Measurements from ENCODE around the gene DISP3. TPM values are rescaled to one million over a fixed set of nuclear protein-coding genes. Genes with fewer than 3 reads are reported as not detected.

DISP3 gene
- polyA plus RNA-seq, 1 donor (not counting 4 experiments of a cell fraction or from before 2014, with no cell fraction given): not detected

DNA sequence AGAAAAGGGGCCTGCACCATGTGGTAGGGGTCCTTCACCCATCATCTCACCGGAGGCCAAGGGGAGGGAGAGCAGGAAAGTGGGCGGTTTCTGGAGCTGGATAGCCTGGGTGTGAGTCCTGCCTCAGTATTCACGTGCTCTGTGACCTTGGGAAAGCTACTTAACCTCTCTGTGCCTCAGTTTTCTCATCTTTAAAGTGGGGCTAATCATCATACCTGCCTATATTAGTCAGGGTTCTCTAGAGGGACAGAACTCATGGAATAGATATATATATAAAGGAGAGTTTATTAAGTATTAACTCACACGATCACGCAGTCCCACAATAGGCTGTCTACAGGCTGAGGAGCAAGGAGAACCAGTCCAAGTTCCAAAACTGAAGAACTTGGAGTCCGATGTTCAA, 96.6 kb downstream of the DISP3 start:
- dilution Hi-C loops (cut with MboI; ENCODE audit: extremely low pct_ligation_motif_present, low sequenced_read_pairs): no loop called here
- Histone ChIP-seq H4K20me1 (ENCODE audit: control insufficient read depth, extremely low read depth, insufficient read depth, low read length) (no peaks in the 10 kb centered on the region), H3K9ac (ENCODE audit: control insufficient read depth, extremely low read depth, insufficient read depth, low read length) (no peak overlapping the region), H3K4me1 (ENCODE audit: control insufficient read depth, extremely low read depth, insufficient read depth, low read length) (no peaks in the 10 kb centered on the region), H3K9me1 (ENCODE audit: control insufficient read depth, extremely low read depth, insufficient read depth, low read length) (no peaks in the 10 kb centered on the region), H3K4me3 (ENCODE audit: control insufficient read depth in 2 of 3, extremely low read depth in 1 of 3, insufficient read depth in 2 of 3, low read depth in 1 of 3, low read length in 3 of 3) (no peak overlapping the region), H3K79me2 (ENCODE audit: control insufficient read depth, insufficient read depth, low read length) (no peaks in the 10 kb centered on the region), H3K27me3 (ENCODE audit: control insufficient read depth, extremely low read depth, insufficient read depth, low read length) (peaks cover 6% of the 10 kb centered on the region), H3K9me3 (ENCODE audit: control insufficient read depth, low read depth, low read length) (no peaks in the 10 kb centered on the region), H3K36me3 (ENCODE audit: control insufficient read depth in 2 of 2, extremely low read depth in 1 of 2, insufficient read depth in 2 of 2, low read length in 2 of 2) (no peaks in the 10 kb centered on the region), H3K27ac (ENCODE audit: control insufficient read depth, insufficient read depth, low read length) (no peak overlapping the region), H3K4me2 (ENCODE audit: control insufficient read depth, extremely low read depth, insufficient read depth, low read depth, low read length) (no peak overlapping the region), H2AFZ (ENCODE audit: control insufficient read depth, low read length) (no peak overlapping the region)
- TF ChIP-seq EZH2 (IDR thresholded peaks at IDR 0.05; ENCODE audit: low read length): no peak
- TF ChIP-seq, protein P1, sequence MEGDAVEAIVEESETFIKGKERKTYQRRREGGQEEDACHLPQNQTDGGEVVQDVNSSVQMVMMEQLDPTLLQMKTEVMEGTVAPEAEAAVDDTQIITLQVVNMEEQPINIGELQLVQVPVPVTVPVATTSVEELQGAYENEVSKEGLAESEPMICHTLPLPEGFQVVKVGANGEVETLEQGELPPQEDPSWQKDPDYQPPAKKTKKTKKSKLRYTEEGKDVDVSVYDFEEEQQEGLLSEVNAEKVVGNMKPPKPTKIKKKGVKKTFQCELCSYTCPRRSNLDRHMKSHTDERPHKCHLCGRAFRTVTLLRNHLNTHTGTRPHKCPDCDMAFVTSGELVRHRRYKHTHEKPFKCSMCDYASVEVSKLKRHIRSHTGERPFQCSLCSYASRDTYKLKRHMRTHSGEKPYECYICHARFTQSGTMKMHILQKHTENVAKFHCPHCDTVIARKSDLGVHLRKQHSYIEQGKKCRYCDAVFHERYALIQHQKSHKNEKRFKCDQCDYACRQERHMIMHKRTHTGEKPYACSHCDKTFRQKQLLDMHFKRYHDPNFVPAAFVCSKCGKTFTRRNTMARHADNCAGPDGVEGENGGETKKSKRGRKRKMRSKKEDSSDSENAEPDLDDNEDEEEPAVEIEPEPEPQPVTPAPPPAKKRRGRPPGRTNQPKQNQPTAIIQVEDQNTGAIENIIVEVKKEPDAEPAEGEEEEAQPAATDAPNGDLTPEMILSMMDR (optimal IDR thresholded peaks at IDR 0.05 in 1 of 3, IDR thresholded peaks at IDR 0.05 in 1 of 3, conservative IDR thresholded peaks at IDR 0.05 in 1 of 3; ENCODE audit: extremely low read depth in 1 of 3, insufficient read depth in 2 of 3, low read length in 3 of 3): no peak
- DNase-seq (ENCODE audit: low read depth, low spot score): no peak
- no peak for FAIRE-seq

DNA sequence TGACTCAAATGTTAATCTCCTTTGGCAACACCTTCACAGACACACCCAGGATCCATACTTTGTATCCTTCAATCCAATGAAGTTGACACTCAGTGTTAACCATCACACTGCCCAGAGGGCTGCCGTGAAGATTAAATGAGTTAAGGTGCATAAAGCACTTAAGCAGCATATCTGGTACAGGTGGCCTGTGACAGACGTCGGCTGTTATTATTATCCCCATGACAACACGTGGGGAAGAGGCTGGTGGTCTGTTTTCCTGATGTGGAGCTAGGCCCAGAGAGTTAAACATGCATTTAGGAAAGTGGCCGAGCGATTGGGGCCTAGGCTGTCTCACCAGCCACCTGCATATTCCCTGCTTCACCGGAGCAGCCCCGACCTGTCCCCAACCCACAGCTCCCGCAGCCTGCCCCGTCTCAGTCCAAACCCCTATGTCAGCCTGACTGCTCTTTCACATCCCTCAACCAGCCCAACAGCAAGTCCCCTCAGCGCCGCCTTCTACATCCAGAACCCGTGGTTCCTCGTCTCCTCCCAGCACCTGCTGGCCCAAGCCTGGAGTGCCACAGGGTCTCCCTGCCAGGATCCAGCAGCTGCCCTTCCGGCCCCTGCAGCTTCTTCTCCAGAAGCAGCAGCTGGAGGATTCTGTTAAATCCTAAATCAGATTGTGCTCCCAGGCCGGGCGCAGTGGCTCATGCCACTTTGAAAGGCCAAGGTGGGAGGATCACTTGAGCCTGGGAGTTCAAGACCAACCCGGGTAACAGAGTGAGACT, 97.3 kb downstream of the DISP3 start:
- no peak overlapping the region for H3K4me3 ChIP-seq (ENCODE audit: control insufficient read depth in 2 of 3, extremely low read depth in 1 of 3, insufficient read depth in 2 of 3, low read depth in 1 of 3, low read length in 3 of 3)
- no peaks in the 10 kb centered on the region for H3K4me1 ChIP-seq (ENCODE audit: control insufficient read depth, extremely low read depth, insufficient read depth, low read length)
- H3K79me2 ChIP-seq (ENCODE audit: control insufficient read depth, insufficient read depth, low read length): no peaks in the 10 kb centered on the region
- no peak for FAIRE-seq
- no peak overlapping the region for H2AFZ ChIP-seq (ENCODE audit: control insufficient read depth, low read length)
- TF ChIP-seq, protein P1 (optimal IDR thresholded peaks at IDR 0.05 in 1 of 3, IDR thresholded peaks at IDR 0.05 in 1 of 3, conservative IDR thresholded peaks at IDR 0.05 in 1 of 3; ENCODE audit: extremely low read depth in 1 of 3, insufficient read depth in 2 of 3, low read length in 3 of 3): no peak
- no peak for TF ChIP-seq EZH2 (IDR thresholded peaks at IDR 0.05; ENCODE audit: low read length)
- no peaks in the 10 kb centered on the region for H3K9me1 ChIP-seq (ENCODE audit: control insufficient read depth, extremely low read depth, insufficient read depth, low read length)
- H4K20me1 ChIP-seq (ENCODE audit: control insufficient read depth, extremely low read depth, insufficient read depth, low read length): no peaks in the 10 kb centered on the region
- H3K9ac ChIP-seq (ENCODE audit: control insufficient read depth, extremely low read depth, insufficient read depth, low read length): no peak overlapping the region
- no peak overlapping the region for H3K4me2 ChIP-seq (ENCODE audit: control insufficient read depth, extremely low read depth, insufficient read depth, low read depth, low read length)
- dilution Hi-C loops (cut with MboI; ENCODE audit: extremely low pct_ligation_motif_present, low sequenced_read_pairs): no loop called here
- no peak overlapping the region for H3K27ac ChIP-seq (ENCODE audit: control insufficient read depth, insufficient read depth, low read length)
- peaks cover 6% of the 10 kb centered on the region for H3K27me3 ChIP-seq (ENCODE audit: control insufficient read depth, extremely low read depth, insufficient read depth, low read length)
- DNase-seq (ENCODE audit: low read depth, low spot score): no peak
- no peaks in the 10 kb centered on the region for H3K36me3 ChIP-seq (ENCODE audit: control insufficient read depth in 2 of 2, extremely low read depth in 1 of 2, insufficient read depth in 2 of 2, low read length in 2 of 2)
- H3K9me3 ChIP-seq (ENCODE audit: control insufficient read depth, low read depth, low read length): no peaks in the 10 kb centered on the region
